ENCODE data around the gene NCAM1. TPM values are rescaled to one million over a fixed set of nuclear protein-coding genes. Genes with fewer than 3 reads are reported as not detected.

Gene NCAM1
- total and polyA plus RNA-seq, 2 experiments from 2014 or later, result 0.76 to 1.6 TPM

DNA sequence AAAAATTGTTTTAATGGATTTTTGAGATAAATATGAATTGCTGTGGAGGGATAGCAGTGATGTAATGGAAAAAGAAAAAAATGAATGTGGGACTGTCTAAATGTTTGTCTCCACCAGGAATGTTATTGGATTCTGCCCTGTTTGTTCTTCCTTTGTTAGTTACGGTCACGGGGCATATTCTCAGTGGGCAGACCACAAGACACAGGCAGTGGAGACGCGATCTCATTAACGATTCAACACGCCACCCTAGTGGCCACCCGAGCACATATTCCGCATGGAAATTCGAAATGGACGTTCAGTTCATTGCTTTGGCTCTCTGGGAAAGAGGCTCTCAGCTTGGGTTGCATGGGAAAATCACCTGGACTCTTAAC, 201.4 kb downstream of the NCAM1 start:
- Mint-ChIP-seq H3K27me3 (ENCODE audit: insufficient read depth, low read depth, poor library complexity) (peaks cover 9% of the 10 kb centered on the region), H3K4me3 (no peak overlapping the region), H3K4me1 (peaks cover 5% of the 10 kb centered on the region), H3K27ac (no peak overlapping the region), H3K36me3 (ENCODE audit: low read depth) (no peaks in the 10 kb centered on the region), H3K9me3 (no peaks in the 10 kb centered on the region)
- Histone ChIP-seq H3K4me3 (no peak overlapping the region), H2AFZ (no peak overlapping the region), H3K79me2 (replicated peaks; ENCODE audit: insufficient read depth) (no peaks in the 10 kb centered on the region), H3K27me3 (ENCODE audit: insufficient read depth) (no peaks in the 10 kb centered on the region), H3K9me2 (ENCODE audit: insufficient read depth) (no peaks in the 10 kb centered on the region), H3K4me1 (ENCODE audit: insufficient read depth) (no peaks in the 10 kb centered on the region), H3K36me3 (ENCODE audit: insufficient read depth) (no peaks in the 10 kb centered on the region), H3K27ac (ENCODE audit: low read depth) (no peak overlapping the region), H3K4me2 (no peak overlapping the region), H3F3A (replicated peaks; ENCODE audit: low read depth) (no peaks in the 10 kb centered on the region), H4K20me1 (replicated peaks; ENCODE audit: insufficient read depth) (no peaks in the 10 kb centered on the region)
- ATAC-seq (peak; percentile 23; the same call in 1 of the 3 replicates), DNase-seq (ENCODE audit: low spot score) (no peak)
- TF ChIP-seq, protein P1, sequence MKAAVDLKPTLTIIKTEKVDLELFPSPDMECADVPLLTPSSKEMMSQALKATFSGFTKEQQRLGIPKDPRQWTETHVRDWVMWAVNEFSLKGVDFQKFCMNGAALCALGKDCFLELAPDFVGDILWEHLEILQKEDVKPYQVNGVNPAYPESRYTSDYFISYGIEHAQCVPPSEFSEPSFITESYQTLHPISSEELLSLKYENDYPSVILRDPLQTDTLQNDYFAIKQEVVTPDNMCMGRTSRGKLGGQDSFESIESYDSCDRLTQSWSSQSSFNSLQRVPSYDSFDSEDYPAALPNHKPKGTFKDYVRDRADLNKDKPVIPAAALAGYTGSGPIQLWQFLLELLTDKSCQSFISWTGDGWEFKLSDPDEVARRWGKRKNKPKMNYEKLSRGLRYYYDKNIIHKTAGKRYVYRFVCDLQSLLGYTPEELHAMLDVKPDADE (IDR thresholded peaks at IDR 0.05), result no peak
- TF ChIP-seq CTCF (conservative IDR thresholded peaks at IDR 0.05; ENCODE audit: low read depth in 2 of 2), result peak; percentile 24 to 26; a peak in 3 of 4 replicates

- TF ChIP-seq ZNF462 (CRISPR knock-in tag; IDR thresholded peaks at IDR 0.05) (no peak), CTCF (conservative IDR thresholded peaks at IDR 0.05; ENCODE audit: low read depth in 2 of 2) (peak in 1 of 2 experiments; percentile 26; a peak in 1 of 4 replicates)
- H3K9me3 Mint-ChIP-seq, result no peaks in the 10 kb centered on the region
- Histone ChIP-seq H2AFZ (peak overlapping the region; percentile 56; the same call in 1 of the 2 replicates), H3F3A (replicated peaks; ENCODE audit: low read depth) (no peaks in the 10 kb centered on the region), H3K36me3 (ENCODE audit: insufficient read depth) (no peaks in the 10 kb centered on the region), H3K27ac (ENCODE audit: low read depth) (no peak overlapping the region), H3K9me2 (ENCODE audit: insufficient read depth) (no peaks in the 10 kb centered on the region), H3K27me3 (ENCODE audit: insufficient read depth) (no peaks in the 10 kb centered on the region), H3K4me3 (no peak overlapping the region), H3K4me1 (ENCODE audit: insufficient read depth) (no peaks in the 10 kb centered on the region), H4K20me1 (replicated peaks; ENCODE audit: insufficient read depth) (no peaks in the 10 kb centered on the region), H3K4me2 (no peak overlapping the region), H3K79me2 (replicated peaks; ENCODE audit: insufficient read depth) (no peaks in the 10 kb centered on the region)
- no peak overlapping the region for H3K27ac Mint-ChIP-seq
- DNase-seq (ENCODE audit: low spot score) (no peak), ATAC-seq (no peak)
- H3K4me3 Mint-ChIP-seq, result no peak overlapping the region
- peaks cover 9% of the 10 kb centered on the region for H3K27me3 Mint-ChIP-seq (ENCODE audit: insufficient read depth, low read depth, poor library complexity)
- H3K36me3 Mint-ChIP-seq (ENCODE audit: low read depth), result no peaks in the 10 kb centered on the region
- H3K4me1 Mint-ChIP-seq, result peaks cover 5% of the 10 kb centered on the region
These were observed 202.2 kb downstream of the NCAM1 start for GRCh38 chr11:113163291-113164030.
